Esophagus (tissue), 2 donors: Measurements from ENCODE around the gene SLCO2A1. TPM values are rescaled to one million over a fixed set of nuclear protein-coding genes. Genes with fewer than 3 reads are reported as not detected.

Experiments
- H3K27ac ChIP-seq, 2 donors: one replicate each; pipeline ENCODE4 v1.5.1; 2013; ENCODE audit warnings: low read depth in 2 of 2, mild to moderate bottlenecking in 2 of 2, inconsistent platforms in 1 of 2, low read length in 1 of 2, moderate library complexity in 1 of 2
- H3K27me3 ChIP-seq, 2 donors: one replicate each; pipeline ENCODE4 v1.6.1; 2013; ENCODE audit warnings: low read length in 2 of 2, control low read depth in 1 of 2, mild to moderate bottlenecking in 1 of 2; ENCODE audit not compliant: insufficient read depth in 2 of 2, control insufficient read depth in 1 of 2
- H3K36me3 ChIP-seq, 2 donors: one replicate each; pipeline ENCODE4 v1.6.1; 2013; ENCODE audit warnings: low read length in 1 of 2; ENCODE audit not compliant: control insufficient read depth in 2 of 2, insufficient read depth in 2 of 2
- H3K4me1 ChIP-seq, 2 donors: one replicate each; pipeline ENCODE4 v1.6.1; 2013; ENCODE audit warnings: low read length in 1 of 2; ENCODE audit not compliant: control insufficient read depth in 2 of 2, insufficient read depth in 2 of 2
- H3K4me3 ChIP-seq, 2 donors: one replicate each; pipeline ENCODE4 v1.5.1; 2013; ENCODE audit warnings: low read length in 2 of 2, mild to moderate bottlenecking in 2 of 2, low read depth in 1 of 2, moderate library complexity in 1 of 2
- H3K9me3 ChIP-seq, 2 donors: one replicate each; pipeline ENCODE4 v1.6.1; 2013; ENCODE audit warnings: mild to moderate bottlenecking in 2 of 2, low read depth in 1 of 2, low read length in 1 of 2, moderate library complexity in 1 of 2; ENCODE audit not compliant: control insufficient read depth in 2 of 2, insufficient read depth in 1 of 2
- WGBS, 2 donors: extraction: QIAGEN DNeasy Blood & Tissue Kit; methylation state at CpG; one replicate each; pipeline ENCODE4 v1.1.7; 2013; 5-methylcytosine and 5-hydroxymethylcytosine counted together
- polyA plus RNA-seq, 2 donors: library from polyadenylated mRNA; stranded (reverse); fragments of 200-250 nt; gene quantifications; one replicate each; pipeline ENCODE4 v1.2.3, GENCODE V29; 2013
- donor health status: healthy with polysubstance abuse.
- donor health status: Bipolar disorder and iron deficiency.

Gene SLCO2A1
- polyA plus RNA-seq, 2 donors: 4.9 to 6.2 TPM

GRCh38 chr3:133977568-133977967, 52.2 kb downstream of the SLCO2A1 start:
- WGBS, 2 donors: 51 to 69% methylated on average over 4 of the region's 4 CpGs
- Histone ChIP-seq H3K9me3 (no peaks in the 10 kb centered on the region), H3K27me3 (no peaks in the 10 kb centered on the region), H3K4me1 (no peaks in the 10 kb centered on the region), H3K27ac (peak overlapping the region in 1 of 2 donors; percentile 1), H3K4me3 (no peak overlapping the region), H3K36me3 (no peaks in the 10 kb centered on the region)

- H3K9me3 ChIP-seq: no peaks in the 10 kb centered on the region
- H3K4me3 ChIP-seq: no peak overlapping the region
- no peaks in the 10 kb centered on the region for H3K36me3 ChIP-seq
- WGBS, 2 donors: 89 to 91% methylated on average over 8 of the region's 8 CpGs
- no peaks in the 10 kb centered on the region for H3K27me3 ChIP-seq
- H3K27ac ChIP-seq: no peak overlapping the region
- H3K4me1 ChIP-seq: peaks cover 0 to 2% of the 10 kb centered on the region in 2 donors
These were observed 56.3 kb downstream of the SLCO2A1 start for GRCh38 chr3:133973249-133973980.

- peaks cover 0 to 2% of the 10 kb centered on the region in 2 donors for H3K4me1 ChIP-seq
- no peak overlapping the region for H3K27ac ChIP-seq
- no peaks in the 10 kb centered on the region for H3K27me3 ChIP-seq
- no peak overlapping the region for H3K4me3 ChIP-seq
- WGBS, 2 donors: 96 to 98% methylated on average over 1 of the region's 1 CpG
- H3K9me3 ChIP-seq: no peaks in the 10 kb centered on the region
- H3K36me3 ChIP-seq: no peaks in the 10 kb centered on the region
These were observed 57.6 kb downstream of the SLCO2A1 start for GRCh38 chr3:133972156-133972555.

DNA sequence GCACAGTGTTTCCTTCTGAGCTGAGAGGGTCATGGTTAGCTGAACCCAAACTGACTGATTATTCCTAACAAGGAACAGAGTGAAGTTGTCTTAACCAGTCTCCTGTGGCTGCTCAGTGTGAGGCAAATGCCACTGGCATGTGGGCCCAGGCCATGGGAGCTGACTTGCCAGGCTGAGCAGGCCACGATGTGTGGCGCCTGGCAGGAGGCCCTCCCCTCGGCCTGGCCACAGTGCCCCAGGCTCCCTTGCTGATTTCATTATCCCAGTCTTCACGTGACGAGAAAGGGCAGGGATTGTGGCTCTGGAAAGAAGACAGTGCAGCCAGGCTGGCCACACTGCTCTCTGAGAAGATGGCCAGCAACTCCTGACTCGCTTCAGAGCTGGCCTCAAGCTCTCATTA, 58.8 kb downstream of the SLCO2A1 start:
- Histone ChIP-seq H3K4me1 (peaks cover 0 to 2% of the 10 kb centered on the region in 2 donors), H3K27me3 (no peaks in the 10 kb centered on the region), H3K27ac (no peak overlapping the region), H3K4me3 (no peak overlapping the region), H3K36me3 (no peaks in the 10 kb centered on the region), H3K9me3 (no peaks in the 10 kb centered on the region)
- 55 to 73% methylated on average over 6 of the region's 6 CpGs for WGBS, 2 donors

DNA sequence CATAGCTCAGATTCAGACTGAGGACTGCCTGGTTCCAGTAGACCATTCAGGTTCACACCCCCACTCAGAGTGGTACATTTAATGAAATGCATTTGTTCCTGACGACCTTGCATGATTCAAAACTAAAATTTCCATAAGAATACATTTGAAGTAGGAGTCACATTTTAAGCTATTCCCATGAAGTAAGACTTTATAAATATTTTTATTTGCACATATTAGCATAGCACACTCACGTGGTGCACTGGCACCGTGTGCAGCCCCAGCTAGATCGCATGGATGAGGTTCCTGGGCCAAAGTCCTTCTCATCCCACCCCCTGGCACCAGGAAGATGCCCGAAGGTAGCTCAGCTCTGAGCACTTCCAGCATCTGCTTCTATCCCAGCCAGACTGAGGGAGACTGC, 59.4 kb downstream of the SLCO2A1 start:
- H3K27ac ChIP-seq: no peak overlapping the region
- H3K36me3 ChIP-seq: no peaks in the 10 kb centered on the region
- H3K27me3 ChIP-seq: no peaks in the 10 kb centered on the region
- H3K9me3 ChIP-seq: no peaks in the 10 kb centered on the region
- peaks cover 0 to 2% of the 10 kb centered on the region in 2 donors for H3K4me1 ChIP-seq
- H3K4me3 ChIP-seq: no peak overlapping the region
- 77 to 79% methylated on average over 5 of the region's 5 CpGs for WGBS, 2 donors

GRCh38 chr3:133967992-133968892, 61.5 kb downstream of the SLCO2A1 start:
- WGBS, 2 donors: 77 to 80% methylated on average over 15 of the region's 15 CpGs
- Histone ChIP-seq H3K4me1 (peaks cover 0 to 2% of the 10 kb centered on the region in 2 donors), H3K9me3 (no peaks in the 10 kb centered on the region), H3K4me3 (no peak overlapping the region), H3K27ac (no peak overlapping the region), H3K36me3 (no peaks in the 10 kb centered on the region), H3K27me3 (no peaks in the 10 kb centered on the region)

- H3K4me3 ChIP-seq: no peak overlapping the region
- 92 to 96% methylated on average over 4 of the region's 4 CpGs for WGBS, 2 donors
- no peaks in the 10 kb centered on the region for H3K27me3 ChIP-seq
- H3K9me3 ChIP-seq: no peaks in the 10 kb centered on the region
- no peak overlapping the region for H3K27ac ChIP-seq
- no peaks in the 10 kb centered on the region for H3K36me3 ChIP-seq
- peaks cover 3 to 6% of the 10 kb centered on the region in 2 donors for H3K4me1 ChIP-seq
These were observed 62.8 kb downstream of the SLCO2A1 start for GRCh38 chr3:133966954-133967353.

DNA sequence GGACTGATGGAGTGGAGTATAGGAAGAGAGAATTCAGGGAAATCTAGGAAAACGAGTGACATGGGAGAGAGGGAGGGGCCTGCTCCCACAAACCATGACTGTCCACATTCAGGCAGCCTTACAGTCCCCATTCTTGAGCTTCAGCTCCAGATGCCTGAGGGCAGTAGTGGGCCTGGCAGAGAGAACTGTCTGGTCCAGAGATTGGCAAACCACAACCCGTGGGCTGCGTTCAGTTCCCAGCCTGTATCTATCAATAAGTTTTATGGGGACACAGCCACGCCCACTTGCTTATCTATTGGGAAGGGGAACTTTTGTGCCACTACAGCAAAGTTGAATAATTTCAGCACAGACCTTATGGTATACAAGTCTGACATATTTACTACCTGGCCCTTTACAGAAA, 63.8 kb downstream of the SLCO2A1 start:
- no peak overlapping the region for H3K27ac ChIP-seq
- WGBS, 2 donors: 76% methylated on average over 4 of the region's 4 CpGs
- H3K4me1 ChIP-seq: peaks cover 3 to 5% of the 10 kb centered on the region in 2 donors
- no peaks in the 10 kb centered on the region for H3K27me3 ChIP-seq
- no peak overlapping the region for H3K4me3 ChIP-seq
- no peaks in the 10 kb centered on the region for H3K9me3 ChIP-seq
- no peaks in the 10 kb centered on the region for H3K36me3 ChIP-seq

GRCh38 chr3:133965013-133965570, 64.6 kb downstream of the SLCO2A1 start:
- Histone ChIP-seq H3K9me3 (no peaks in the 10 kb centered on the region), H3K36me3 (no peaks in the 10 kb centered on the region), H3K27ac (no peak overlapping the region), H3K27me3 (no peaks in the 10 kb centered on the region), H3K4me3 (no peak overlapping the region), H3K4me1 (peaks cover 3 to 4% of the 10 kb centered on the region in 2 donors)
- 82 to 87% methylated on average over 12 of the region's 12 CpGs for WGBS, 2 donors
